Mammary microvascular endothelial cell (primary cell): ENCODE measurements around the gene WDR43. TPM values are rescaled to one million over a fixed set of nuclear protein-coding genes. Genes with fewer than 3 reads are reported as not detected.

Source experiments
- total RNA-seq: library from RNA; depleted of rRNA; stranded (reverse); fragments of >200 nt; gene quantifications from 2 replicates; pipeline ENCODE4 v1.2.3, GENCODE V29; 2015

WDR43 gene
- total RNA-seq = 49.2 and 50.8 TPM in 2 replicates

GRCh38 chr2:28894470-28895188 is at the start of gene WDR43:
WDR43 (plus strand) TSS chr2:28894667; CDS start chr2:28894699, 32 bp downstream.

GRCh38 chr2:28870146-28870891 is 24.1 kb upstream of the WDR43 start, which contains the start of gene TRMT61B:
TRMT61B (minus strand) TSS chr2:28870309; CDS start chr2:28870277, 32 bp downstream.

GRCh38 chr2:28981016-28981441 is 86.6 kb downstream of the WDR43 start, which contains the start of gene TOGARAM2:
TOGARAM2 (plus strand) TSS chr2:28981298; CDS start chr2:28994835, 13,537 bp downstream.

Other genes with a start within 250 kb of the WDR43 start
- gene PPP1CB, start 142.8 kb upstream of the WDR43 start, total RNA-seq = 72.2 and 80.4 TPM in 2 replicates
- 0.05 TPM in 1 of 2 replicates, not detected in the other for gene SPDYA, start 83.8 kb upstream of the WDR43 start, total RNA-seq
- gene TRMT61B, start 24.4 kb upstream of the WDR43 start, total RNA-seq = 9.2 and 12.0 TPM in 2 replicates
- not detected in 2 replicates for gene TOGARAM2, start 86.6 kb downstream of the WDR43 start, total RNA-seq
- not detected in 2 replicates for gene PCARE, start 179.9 kb downstream of the WDR43 start, total RNA-seq
- gene CLIP4, start 220.7 kb downstream of the WDR43 start, total RNA-seq = 16.3 and 17.4 TPM in 2 replicates